OCI-LY7 (cell line): ENCODE results near the gene MILR1.

Experiments
- CTCF ChIP-seq: fragments of 200-600 bp; sonication (generic); conservative IDR thresholded peaks from 2 replicates; pipeline ENCODE4 v1.5.1; 2014; ENCODE audit warnings: mild to moderate bottlenecking, antibody characterized with exemption, low read length, moderate library complexity, mixed read lengths
- EZH2phosphoT487 ChIP-seq: fragments of 200-600 bp; sonication (generic); IDR thresholded peaks from 2 replicates; pipeline ENCODE4 v1.6.1; 2018; ENCODE audit warnings: low read depth, borderline replicate concordance, mild to moderate bottlenecking, mixed run types, antibody characterized with exemption, low read length, moderate library complexity, mixed read lengths

GRCh38 chr17:64494121-64494520 lies 45.2 kb downstream of the MILR1 start:
- TF ChIP-seq EZH2phosphoT487 (no peak), CTCF (no peak)
